GM12878 (cell line): ENCODE measurements around the gene DNAAF1. TPM values are rescaled to one million over a fixed set of nuclear protein-coding genes. Genes with fewer than 3 reads are reported as not detected.

Source experiments
- BMI1 ChIP-seq: fragments of 450-650 bp; IDR thresholded peaks from 2 replicates; pipeline ENCODE4 v1.6.1; 2016; ENCODE audit warnings: mild to moderate bottlenecking, moderate library complexity, borderline replicate concordance
- CEBPB ChIP-seq, 2 experiments: fragments of 150-350 bp in 1 of 2; IDR thresholded peaks; 2 replicates each; pipeline ENCODE4 v1.6.1; 2012 to 2014; ENCODE audit warnings: low read depth in 2 of 2, low read length in 2 of 2, borderline replicate concordance in 1 of 2, inconsistent platforms in 1 of 2
- IRF4 ChIP-seq: IDR thresholded peaks from 2 replicates; pipeline ENCODE4 v1.6.1; 2011; ENCODE audit warnings: low read depth, low read length
- JUND ChIP-seq: IDR thresholded peaks from 2 replicates; pipeline ENCODE4 v1.6.1; 2012; ENCODE audit warnings: low read depth, mild to moderate bottlenecking, low read length, improper control_type of control experiment, moderate library complexity
- MYB ChIP-seq: fragments of 150-350 bp; IDR thresholded peaks from 2 replicates; pipeline ENCODE4 v1.6.1; 2014; ENCODE audit warnings: mild to moderate bottlenecking, low read depth, low read length, borderline replicate concordance
- NFIC ChIP-seq: IDR thresholded peaks from 2 replicates; pipeline ENCODE4 v1.6.1; 2012; ENCODE audit warnings: low read depth, mild to moderate bottlenecking, inconsistent platforms, low read length, moderate library complexity
- NFYA ChIP-seq: IDR thresholded peaks from 2 replicates; pipeline ENCODE4 v1.6.1; 2011; ENCODE audit warnings: low read depth, mild to moderate bottlenecking, low read length, improper control_type of control experiment, borderline replicate concordance
- PAX8 ChIP-seq: fragments of 450-650 bp; IDR thresholded peaks from 2 replicates; pipeline ENCODE4 v1.6.1; 2017; ENCODE audit warnings: mild to moderate bottlenecking, moderate library complexity
- PML ChIP-seq: IDR thresholded peaks from 2 replicates; pipeline ENCODE4 v1.6.1; 2012; ENCODE audit warnings: low read length, inconsistent platforms
- PRDM15 ChIP-seq: fragments of 450-650 bp; formaldehyde crosslinking; IDR thresholded peaks from 2 replicates; pipeline ENCODE4 v1.4.0; 2020; ENCODE audit warnings: mild to moderate bottlenecking, moderate library complexity
- SRF ChIP-seq, 2 experiments: IDR thresholded peaks; 2 replicates each; pipeline ENCODE4 v1.6.1; 2011; ENCODE audit warnings: low read depth in 2 of 2, low read length in 2 of 2, mild to moderate bottlenecking in 1 of 2, moderate library complexity in 1 of 2
- SUPT20H ChIP-seq: IDR thresholded peaks from 2 replicates; pipeline ENCODE4 v1.6.1; 2011; ENCODE audit warnings: low read depth, mild to moderate bottlenecking, low read length, moderate library complexity, borderline replicate concordance; ENCODE audit not compliant: control insufficient read depth
- TARDBP ChIP-seq: IDR thresholded peaks from 2 replicates; pipeline ENCODE4 v1.6.1; 2016; ENCODE audit warnings: borderline replicate concordance
- ZBTB40 ChIP-seq: fragments of 450-650 bp; IDR thresholded peaks from 2 replicates; pipeline ENCODE4 v1.6.1; 2016; ENCODE audit warnings: mild to moderate bottlenecking, moderate library complexity, borderline replicate concordance
- polyA plus RNA-seq, 11 experiments: library from polyadenylated mRNA; depleted of rRNA in 4 of 11; unstranded in 6 of 11; stranded (reverse) in 5 of 11; fragments of >200 nt; fragmentation: Nextera tagmentation in 4 of 11; fragmentation: Illumina TruSeq in 1 of 11; extraction: Ambion mirVana in 4 of 11; extraction: Trizol in 1 of 11; gene quantifications; 1 replicate in 1 of 11; 2 replicates in 10 of 11; pipeline versions ENCODE4 v1.2.1 to v1.2.3, GENCODE V29; 2011 to 2016; ENCODE audit warnings: inconsistent platforms in 2 of 11, missing spikeins in 2 of 11, low read depth in 1 of 11
- total RNA-seq, 4 experiments: library from RNA; depleted of rRNA in 3 of 4; stranded (reverse); fragments of >200 nt in 3 of 4; fragmentation: Illumina TruSeq in 1 of 4; extraction: Trizol in 1 of 4; gene quantifications; 2 replicates each; pipeline versions ENCODE4 v1.2.1 to v1.2.3, GENCODE V29; 2013 to 2021
- TF ChIP-seq, protein P1 (sequence below): IDR thresholded peaks from 2 replicates; pipeline ENCODE4 v1.6.1; 2012; ENCODE audit warnings: low read depth, low read length, improper control_type of control experiment
- TF ChIP-seq, protein P2 (sequence below): IDR thresholded peaks from 2 replicates; pipeline ENCODE4 v1.6.1; 2012; ENCODE audit warnings: low read depth, low read length, improper control_type of control experiment

Gene DNAAF1
- total and polyA plus RNA-seq, 10 of the 15 experiments (the other 5 are each of a cell fraction or from before 2014, with no cell fraction given) = 0.02 to 0.76 (median 0.08) TPM; not detected in 6

GRCh38 chr16:84186685-84187437, 41.8 kb downstream of the DNAAF1 start, which contains the start of gene TAF1C (continued):
- TF ChIP-seq ZBTB40 (peak; percentile 96), PRDM15 (no peak), SUPT20H (no peak), SRF (IDR thresholded peaks at IDR 0.05; ENCODE audit: low read depth in 2 of 2, low read length in 2 of 2) (0 out of 4 replicates have a peak, but pooled peaks of 1 of the 2 experiments have one; percentile 55), PML (no peak), JUND (no peak), TARDBP (0 out of 2 replicates have a peak, but pooled peaks have one; percentile 54), BMI1 (no peak), NFIC (no peak), MYB (no peak), IRF4 (peak; percentile 29; the same call in 1 of the 2 replicates), CEBPB (IDR thresholded peaks at IDR 0.05; ENCODE audit: borderline replicate concordance in 1 of 2, low read depth in 2 of 2, low read length in 2 of 2) (no peak), NFYA (no peak), PAX8 (no peak)
- TF ChIP-seq, protein P1, sequence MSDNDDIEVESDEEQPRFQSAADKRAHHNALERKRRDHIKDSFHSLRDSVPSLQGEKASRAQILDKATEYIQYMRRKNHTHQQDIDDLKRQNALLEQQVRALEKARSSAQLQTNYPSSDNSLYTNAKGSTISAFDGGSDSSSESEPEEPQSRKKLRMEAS = peak; percentile 66
- TF ChIP-seq, protein P2, sequence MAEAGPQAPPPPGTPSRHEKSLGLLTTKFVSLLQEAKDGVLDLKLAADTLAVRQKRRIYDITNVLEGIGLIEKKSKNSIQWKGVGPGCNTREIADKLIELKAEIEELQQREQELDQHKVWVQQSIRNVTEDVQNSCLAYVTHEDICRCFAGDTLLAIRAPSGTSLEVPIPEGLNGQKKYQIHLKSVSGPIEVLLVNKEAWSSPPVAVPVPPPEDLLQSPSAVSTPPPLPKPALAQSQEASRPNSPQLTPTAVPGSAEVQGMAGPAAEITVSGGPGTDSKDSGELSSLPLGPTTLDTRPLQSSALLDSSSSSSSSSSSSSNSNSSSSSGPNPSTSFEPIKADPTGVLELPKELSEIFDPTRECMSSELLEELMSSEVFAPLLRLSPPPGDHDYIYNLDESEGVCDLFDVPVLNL = no peak
